DMS 273 treated with DMSO at 0.1 percent for 48 hours (cell line): ENCODE results near the gene ARAP1.
"Not testable (repeated sequence)": the region's sequence is repeated elsewhere in the genome, so short reads cannot be mapped to it uniquely, and the experiment has no call there.

Experiments used
- DNase-seq: peaks from one replicate; lab custom pipeline; 2025; lab: John Stamatoyannopoulos, UW

Gene ARAP1

DNA sequence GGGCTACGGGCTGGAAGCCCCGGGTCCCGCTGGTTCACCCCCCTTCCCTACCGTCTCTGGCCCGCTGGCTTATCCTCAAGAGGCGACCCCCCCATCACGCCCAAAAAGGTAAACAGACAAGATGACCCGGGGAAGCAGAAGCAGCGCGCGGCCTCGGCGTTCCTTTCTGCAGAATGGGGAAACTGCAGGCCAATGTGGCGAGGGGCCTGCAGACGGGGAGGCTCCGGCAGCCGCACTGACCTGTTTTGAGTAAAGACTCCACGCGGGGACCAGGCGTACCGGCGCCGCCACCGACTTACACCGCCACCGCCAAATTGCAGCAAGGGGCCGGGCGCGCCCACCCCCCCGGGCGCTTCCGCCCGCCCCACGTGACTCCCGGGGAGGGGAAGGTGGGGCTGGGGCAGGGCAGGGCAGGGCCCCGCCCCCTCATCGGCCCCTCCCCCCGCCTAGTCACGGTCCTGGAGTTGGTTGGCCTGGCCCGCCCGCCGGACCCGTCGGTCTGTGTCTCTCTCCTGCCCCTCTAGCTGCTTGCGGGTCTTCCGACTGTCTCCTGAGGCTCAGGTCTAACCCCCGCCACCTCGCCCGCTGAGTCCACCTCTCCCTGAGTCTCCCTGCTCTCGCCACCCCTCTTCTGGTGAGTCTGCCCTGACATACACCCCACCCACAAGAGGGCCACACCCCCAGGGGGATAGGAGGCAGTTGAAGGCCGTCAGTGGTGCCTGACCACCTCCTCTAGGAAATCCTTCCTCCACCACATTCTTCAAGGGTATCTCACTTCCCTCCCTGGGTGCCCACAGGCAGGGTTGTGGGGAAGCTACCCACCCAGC lies at the start of gene ARAP1:
Gene ARAP1, minus strand, starts transcription at position 321 of the 827 bp plus-strand sequence. CDS start 25,280 bp downstream, outside the sequence.
- DNase-seq, result no peak

DNA sequence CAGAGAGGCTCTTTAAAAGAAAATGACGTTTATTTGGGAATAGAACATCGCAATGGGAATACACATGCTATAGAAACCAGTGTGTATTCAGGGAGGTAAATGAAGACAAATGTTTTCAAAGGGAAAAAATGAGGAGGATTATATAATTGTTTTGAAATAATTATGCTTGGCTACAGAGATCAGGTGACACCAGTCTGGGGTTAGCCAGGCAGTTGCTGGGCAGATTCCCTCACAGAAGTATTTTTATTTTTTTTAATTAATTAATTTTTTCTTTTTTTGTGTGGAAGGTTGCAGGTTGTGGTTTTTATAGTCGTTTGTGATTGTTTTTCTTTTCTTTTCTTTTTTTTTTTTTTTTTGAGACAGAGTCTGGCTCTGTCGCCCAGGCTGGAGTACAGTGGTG lies 47.2 kb upstream of the ARAP1 start:
- no peak for DNase-seq

DNA sequence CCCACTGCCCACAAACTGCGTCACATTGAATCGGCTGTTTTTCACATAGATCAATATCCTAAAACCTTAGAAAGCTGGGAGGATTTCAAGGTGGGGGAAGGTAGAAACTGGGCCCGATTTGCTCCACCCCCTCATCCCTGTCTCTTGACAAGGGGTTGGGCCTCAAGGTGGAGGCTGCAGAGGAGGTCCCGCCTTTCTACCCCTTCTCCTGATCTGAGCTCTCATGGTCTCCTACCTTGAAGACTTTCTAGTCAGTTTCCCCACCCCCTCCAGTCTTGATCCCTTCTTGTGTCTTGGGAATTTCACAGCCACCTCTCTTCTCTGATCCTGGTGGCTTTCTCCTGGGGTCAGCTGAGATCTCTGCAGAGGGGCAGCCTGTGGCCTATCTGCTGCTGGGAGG lies 46.2 kb upstream of the ARAP1 start:
- no peak for DNase-seq

DNA sequence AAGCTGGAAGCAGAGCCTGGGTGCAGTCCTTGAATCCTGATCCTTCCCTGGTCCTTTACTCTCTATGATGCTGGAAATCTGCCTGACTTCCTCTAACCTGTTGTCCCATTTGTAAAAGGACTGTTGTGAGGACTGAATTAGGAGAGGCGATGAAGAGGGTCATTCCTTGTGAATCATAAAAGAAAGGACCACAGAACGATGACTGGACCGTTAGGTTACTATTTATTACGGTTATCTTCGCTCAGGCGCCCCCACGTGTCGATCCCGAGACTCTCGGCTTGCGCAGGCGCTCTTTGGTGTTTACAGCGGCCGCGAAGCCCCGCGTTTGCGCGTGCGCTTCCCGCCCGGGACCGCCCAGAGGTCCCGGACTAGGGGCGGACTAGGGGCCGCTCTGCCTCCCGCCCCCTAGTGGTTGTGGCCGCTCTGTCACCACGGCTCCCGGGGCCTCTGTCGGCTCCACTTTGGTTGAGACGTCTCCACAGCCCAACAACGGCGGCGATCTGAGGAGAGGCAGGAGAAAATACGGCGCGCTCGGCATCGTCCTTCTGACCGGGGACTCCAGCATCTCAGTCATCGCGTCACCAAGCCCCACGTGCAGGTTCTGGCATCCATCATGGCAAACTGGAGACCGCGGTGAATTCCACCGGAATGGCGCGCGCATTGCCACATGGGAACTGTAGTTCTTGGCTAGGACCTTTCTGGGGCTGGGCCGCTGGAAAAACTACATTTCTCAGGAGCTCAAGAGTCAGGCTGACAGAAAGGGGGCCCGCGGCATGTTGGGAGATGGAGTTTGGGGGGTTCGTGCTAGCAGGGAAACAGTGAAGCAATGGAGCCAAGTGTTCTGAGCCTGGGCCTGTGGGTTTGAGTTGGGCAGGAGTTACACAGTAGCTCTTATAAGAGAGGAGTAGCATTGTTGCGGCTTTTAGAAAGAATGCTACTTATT lies 41.5 kb upstream of the ARAP1 start, which contains the start of gene STARD10:
Gene STARD10, minus strand, starts transcription at position 623 of the 943 bp plus-strand sequence. CDS start 12,866 bp downstream, outside the sequence.
- peak; percentile 81 for DNase-seq

DNA sequence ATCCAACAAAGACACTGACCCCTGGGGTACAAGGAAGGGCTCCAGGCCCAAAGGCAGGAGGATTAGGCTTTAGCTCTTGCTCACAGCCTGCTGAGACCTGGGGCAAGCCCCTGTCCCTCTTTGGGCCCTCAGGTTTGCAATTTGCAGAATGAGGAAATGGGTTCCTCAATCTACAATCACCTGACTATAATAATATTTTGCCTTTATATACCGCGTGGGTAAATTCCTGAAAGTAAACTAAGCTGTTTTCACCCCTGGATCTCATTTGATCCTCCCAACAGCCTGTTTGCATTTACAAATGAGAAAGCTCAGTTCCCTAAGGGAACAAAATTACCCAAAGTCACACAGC lies 40.8 kb upstream of the ARAP1 start:
- DNase-seq, result no peak

DNA sequence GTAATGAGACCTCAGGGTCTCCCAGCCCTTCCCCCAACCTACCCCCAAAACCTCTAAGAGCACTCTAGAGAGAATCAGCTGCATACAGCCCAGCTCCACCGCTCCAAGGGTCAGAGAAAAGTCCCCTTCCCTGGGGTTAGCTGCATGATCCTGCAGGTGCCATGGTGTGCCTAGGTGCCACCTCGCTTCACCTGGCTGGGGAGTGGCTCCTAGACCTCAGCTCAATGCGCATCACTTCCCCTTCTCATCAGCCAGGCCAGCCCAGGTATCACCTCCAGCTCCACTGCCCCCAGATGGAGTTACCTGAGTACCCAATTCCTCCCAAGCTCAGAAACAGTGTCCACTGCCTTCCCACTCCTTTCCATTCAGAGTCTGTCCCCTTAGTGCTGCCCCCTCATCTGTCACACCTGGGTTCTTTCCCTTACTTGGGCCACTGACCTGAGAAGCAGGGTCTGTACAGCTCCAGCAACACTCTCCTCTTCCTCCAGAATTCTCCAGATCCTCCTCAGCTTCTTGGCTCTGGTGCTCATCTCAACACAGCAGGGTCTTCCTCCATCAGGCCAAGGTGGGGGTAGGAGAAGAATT lies 40.3 kb upstream of the ARAP1 start:
- no peak for DNase-seq

DNA sequence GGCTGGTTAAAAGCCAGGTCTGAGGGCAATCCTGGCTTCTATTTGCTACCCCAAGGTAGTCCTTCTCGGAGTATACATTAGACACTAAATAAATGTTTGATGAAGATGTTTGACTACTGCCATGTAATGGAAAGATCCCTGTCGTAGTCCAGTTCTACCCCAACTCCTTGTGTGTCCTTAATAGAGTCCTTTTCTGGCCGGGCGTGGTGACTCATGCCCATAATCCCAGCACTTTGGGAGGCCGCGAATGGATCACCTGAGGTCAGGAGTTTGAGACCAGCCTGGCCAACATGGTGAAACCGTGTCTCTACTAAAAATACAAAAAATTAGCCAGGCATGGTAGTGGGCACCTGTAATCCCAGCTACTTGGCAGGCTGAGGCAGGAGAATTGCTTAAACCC lies 39.0 kb upstream of the ARAP1 start:
- DNase-seq, result not testable (repeated sequence)

DNA sequence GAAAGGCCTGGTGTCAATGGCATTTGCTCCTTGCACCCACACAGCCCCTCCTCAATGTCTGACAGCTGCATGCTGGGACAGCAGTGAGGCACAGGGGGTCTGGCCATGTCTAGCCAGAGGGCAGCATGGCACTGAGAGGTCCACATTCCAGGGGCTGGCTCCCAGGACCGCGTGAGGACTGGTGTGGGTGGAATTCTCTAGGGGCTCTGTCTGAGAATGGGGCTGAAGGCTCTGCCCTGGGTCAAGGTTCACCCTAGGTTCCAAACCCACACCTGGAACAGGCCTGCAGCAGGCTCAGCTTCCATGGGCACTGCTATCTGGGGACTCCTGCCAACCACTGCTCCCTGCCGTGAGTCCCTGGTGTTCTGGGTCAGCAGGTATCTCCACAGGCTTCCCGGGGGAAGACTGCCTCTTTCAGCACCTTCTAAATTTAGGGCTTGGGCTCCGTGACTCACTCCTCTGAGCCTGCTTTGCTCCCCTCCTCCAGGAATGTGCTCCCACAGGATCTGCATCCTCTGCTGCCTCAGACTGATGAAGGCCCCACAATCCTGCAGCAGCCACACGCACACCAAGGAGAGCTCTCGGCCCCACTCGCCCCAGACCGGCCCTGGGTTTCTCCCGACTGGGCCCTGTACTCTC lies 37.4 kb upstream of the ARAP1 start:
- DNase-seq, result no peak

DNA sequence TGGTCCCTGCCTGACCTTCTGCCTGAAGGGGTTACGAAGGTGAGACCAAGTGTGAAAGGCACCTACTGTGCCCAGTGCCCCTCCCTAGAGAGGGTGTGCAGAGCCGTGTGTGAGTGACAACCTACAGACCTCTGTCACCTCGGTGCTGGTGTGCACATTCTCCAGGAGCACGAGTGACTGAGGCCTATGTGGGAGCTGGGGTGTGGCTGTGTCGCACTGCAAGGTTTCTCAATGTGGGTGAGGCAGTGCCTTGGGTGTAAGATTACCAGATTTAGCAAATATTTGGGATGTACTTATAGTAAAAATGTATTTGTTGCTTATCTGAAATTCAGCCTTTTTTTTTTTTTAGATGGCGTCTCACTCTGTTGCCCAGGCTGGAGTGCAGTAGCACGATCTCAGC lies 36.0 kb upstream of the ARAP1 start:
- DNase-seq, result no peak

DNA sequence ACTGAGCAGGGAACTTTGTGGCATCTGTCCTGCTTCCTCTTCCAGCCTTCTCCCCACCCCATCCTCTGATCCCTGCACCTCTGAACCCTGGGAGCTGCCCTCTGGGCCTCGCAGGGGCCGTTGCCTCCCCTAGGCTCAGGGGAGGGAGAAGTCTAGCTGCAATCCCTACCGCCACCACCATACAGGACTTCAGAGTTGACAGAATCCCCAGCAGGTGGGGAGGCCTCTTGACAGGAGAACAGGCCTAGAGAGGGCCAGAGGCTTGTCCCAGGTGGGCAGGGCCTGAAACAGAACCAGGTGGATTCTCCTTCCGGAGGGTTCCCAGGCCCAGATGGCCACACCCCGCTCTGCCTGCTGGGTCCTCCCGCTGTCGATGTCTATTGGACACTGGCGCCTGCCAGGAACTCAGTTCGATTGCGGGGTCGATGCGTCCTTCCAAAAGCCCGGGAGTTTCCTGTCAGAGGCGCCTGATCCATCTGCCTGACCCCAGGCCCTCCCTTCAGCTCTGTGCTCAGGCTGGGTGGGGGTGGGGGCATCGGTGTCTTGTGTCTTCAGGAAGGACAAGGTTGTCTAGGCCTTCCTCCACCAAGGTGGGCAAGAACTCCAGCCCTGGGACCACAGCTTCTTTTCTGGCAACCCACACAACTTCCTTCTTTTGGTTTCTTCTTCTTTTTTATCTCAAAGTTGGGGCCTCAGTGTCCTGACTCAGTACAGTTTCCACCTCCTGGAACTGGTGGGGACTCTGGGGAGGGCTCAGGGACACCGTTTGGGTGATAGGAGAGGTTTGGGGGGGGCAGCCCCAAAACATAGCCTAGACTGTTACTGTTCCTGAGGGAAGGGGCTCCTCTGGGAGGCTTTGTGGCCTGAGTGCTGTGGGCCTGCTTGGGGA lies 35.3 kb upstream of the ARAP1 start:
- DNase-seq, result no peak

DNA sequence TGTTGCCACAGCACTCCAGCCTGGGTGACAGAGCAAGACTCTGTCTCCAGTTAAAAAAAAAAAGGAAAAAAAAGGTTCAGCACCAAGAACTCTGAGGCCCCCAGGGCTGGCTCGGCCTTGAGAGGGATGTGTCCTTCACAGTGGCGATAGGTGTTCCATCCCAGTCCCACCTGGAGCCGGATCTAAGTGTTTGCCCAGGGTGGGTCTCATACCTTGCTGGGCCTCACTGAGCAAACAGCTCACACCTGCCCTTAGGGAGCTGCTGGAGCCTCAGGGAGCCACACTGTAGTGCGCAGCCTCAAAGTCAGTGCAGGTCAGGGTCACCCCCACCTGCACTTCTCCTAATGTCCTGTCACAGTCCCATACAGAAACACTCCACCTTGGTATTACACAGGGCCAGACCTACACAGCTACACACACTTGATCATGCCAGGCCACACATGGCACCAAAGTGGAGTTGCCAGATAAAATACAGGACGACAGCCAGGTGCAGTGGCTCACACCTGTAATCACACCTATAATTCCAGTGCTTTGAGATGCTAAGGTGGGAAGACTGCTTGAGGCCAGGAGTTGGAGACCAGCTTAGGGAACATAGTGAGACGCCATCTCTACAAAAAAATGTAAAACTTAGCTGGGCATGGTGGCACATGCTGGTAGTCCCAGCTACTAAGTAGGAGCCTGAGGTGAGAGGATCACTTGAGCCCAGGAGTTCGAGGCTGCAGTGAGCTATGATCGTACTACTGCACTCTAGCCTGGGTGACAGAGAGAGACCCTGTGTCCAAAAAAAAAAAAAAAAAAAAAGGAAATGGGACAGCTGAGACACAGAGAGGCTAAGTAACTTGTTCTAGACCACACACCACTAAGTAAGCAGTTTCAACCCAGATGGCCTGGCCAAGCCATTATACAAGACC lies 34.4 kb upstream of the ARAP1 start:
- DNase-seq, result no peak

DNA sequence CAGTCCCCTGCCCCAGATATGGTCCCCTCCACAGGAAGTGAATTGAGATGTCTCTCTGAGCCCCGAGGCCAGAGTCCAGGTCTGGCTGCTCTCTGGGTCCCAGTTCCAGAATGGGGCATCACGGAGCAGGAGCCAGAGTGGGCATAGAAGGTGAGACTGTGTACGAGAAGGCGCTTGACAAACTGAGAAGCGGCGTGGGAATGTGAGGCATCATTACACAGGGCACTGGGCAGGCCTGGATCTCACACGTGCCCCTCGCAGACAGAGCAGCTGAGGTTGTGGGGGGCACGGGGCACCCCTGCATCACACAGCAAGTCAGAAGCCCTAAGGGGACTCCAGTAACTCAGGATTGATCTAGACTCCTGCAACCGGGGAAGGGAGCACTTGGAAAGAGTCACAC lies 32.5 kb upstream of the ARAP1 start:
- no peak for DNase-seq

DNA sequence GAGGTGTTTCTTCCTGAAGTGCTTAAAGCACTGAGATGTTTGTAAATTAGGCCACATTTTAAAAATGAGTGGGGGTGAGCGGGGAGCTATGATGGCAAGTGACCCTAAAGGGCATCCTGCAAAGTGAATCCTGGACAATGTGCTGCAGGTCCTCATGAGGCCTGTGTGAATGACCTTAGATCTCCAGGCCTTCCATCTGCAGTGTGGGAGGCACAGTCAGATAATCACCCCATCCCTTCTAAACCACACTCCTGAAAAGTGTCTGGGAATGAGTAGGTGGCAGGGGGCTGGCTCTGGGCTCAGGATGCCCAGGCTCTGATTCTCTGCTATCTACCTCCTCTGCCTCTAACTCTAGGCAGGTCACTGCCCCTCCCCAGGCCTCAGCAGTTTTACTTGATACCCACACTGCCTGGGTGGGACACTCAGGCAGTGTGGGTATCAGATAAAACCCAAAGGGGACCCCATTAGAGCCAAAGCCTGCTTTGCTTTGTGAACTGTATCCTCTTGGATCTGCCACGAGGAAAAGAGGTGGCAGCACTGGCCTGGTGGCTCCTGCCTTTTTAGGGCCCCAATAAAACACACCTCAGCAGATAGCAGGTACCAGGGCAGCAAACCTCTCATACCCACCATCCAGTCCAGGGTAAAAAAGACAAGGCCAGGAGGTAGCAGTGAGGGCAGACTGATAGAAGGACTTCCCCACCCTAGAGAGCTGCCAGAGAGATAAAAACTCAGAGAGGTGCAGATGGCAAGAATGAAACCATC lies 31.1 kb upstream of the ARAP1 start:
- no peak for DNase-seq

DNA sequence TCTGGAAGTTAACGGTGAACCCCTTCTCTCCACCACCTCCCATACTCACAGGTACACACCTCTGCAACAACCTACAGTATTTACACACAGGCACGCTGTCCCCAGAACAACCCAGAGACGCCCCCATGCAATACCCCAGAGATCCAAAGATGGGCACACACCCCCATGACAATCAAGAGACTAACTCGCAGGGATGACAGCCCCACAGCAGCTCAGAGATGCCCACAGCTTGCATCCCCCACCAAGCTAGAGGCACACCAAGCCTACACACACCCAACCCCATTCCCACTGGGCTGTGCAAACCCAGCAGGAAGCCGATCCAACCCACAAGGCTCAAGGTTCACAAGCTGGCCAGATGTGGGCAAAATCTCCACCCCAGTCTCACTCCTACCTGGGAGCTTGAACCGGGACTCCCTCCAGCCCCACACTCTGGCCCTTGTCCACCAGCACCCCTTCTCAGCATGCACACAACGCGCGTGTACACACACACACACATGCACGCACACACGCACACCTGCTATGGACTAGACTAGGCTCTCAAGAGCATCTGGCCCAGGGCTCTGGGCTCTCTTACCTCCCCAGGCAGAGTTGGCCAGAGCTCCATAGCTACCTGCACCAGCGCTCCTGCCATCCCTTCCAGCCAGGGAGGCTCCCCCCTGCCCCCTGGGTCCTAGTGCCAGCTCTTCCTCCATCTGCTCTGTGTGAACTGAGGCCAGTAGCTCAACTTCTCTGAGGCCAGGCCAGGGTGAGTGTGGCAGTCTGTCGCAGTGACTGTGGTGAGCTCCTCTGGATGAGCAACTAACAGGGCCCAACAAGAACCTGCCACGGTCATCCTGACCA lies 30.1 kb upstream of the ARAP1 start:
- DNase-seq, result no peak

DNA sequence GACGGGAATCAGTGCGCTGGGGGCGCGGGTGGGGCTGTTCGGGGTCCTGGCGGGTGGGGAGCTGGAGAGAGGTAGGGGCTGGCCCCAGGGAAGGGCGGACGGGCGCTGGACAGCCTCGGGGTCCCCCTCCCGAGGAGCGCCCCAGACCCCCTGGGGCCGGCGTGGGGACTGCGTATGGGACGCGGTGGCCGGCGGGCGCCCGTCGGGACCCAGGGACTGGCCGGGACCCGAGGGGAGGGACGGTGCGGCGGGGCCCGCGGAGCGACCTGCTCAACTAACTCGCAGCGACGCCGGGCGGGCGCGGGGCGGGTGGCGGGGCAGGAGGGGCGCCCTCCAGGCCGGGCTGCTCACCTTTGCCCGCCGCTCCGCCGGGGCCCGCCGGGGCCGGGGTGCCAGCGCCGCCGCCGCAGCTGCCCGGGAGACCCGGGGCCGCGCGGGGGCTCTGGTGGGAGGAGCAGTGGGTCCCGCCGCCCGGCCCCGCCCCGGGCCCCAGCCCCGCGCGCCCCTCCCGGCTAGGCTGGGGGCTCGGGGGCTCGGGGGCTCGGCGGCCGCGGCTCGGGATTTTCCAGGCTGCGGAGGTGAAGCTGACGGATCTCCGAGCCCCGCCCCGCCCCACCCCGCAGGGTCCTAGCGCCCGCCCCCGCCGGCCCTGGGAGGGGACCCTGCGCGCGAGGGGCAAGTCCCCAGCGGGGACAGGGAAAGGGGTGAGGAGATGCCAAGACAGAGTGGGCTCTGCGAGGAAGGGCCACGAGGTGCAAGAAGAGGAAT lies 29.3 kb upstream of the ARAP1 start:
- no peak for DNase-seq

DNA sequence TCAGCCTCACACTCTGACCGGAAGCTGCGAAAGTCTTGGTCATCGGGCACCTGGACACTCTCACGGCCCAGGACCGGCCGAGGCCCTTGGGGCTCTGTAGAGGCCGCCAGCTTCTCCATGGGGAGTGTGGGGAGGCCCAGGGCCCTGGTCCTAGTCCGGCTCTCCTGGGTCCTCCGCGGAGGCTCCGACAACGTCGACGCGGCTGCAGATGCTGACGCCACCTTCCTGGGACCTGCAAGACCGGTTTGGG lies 28.8 kb upstream of the ARAP1 start:
- DNase-seq, result no peak

DNA sequence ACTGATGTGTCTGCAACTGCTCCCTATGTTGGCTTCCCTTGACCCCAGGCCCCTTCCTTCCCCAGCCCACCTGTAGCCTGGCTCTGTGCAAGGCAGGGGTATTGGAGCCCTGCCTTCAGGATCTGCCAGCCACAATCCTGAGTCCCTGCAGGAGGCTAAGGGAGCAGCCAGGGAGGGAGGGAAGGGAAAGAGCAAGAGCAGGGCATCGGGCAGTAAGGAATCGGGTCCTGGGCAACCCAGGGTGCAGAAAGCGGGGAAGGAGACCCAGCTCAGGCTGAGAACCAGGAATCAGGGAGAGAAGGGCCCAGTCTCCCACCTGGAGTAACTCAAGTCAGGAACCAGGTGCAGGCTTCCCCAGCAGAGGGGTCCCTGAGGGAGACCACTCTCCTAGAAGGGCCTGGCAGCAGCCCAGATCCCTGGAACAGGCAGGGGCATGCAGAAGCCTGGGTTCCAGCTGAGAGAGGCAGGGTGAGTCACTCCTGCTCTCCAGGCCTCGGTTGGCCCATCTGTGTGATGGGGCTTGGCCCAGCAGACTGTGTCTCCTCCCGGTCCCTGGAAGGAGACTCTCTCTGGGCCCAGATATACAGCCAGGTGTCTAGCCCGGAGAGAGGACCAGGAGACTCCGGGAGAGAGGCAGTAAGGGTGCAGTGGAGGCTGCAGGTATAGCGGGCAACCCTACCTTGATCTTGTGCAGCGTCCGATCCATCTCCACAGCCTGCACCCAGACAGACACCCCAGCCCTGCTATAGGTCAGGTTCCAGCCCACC lies 28.3 kb upstream of the ARAP1 start:
- no peak for DNase-seq
